SJCRH30 (cell line): ENCODE results near the gene SOS2. TPM values are rescaled to one million over a fixed set of nuclear protein-coding genes. Genes with fewer than 3 reads are reported as not detected.

Source experiments
- DNase-seq, 2 experiments: peaks; one replicate each; pipeline ENCODE4 v3.0.0-alpha.2; 2015 to 2020
- H3K27ac ChIP-seq: fragments of 250-450 bp; sonication (Bioruptor Pico); 2 replicates; pipeline ENCODE4 v1.5.1; 2020; ENCODE audit warnings: mild to moderate bottlenecking, moderate library complexity
- H3K27me3 ChIP-seq: fragments of 250-450 bp; sonication (Bioruptor Pico); 2 replicates; pipeline ENCODE4 v1.5.1; 2020; ENCODE audit warnings: mild to moderate bottlenecking, moderate library complexity
- H3K36me3 ChIP-seq: fragments of 250-450 bp; sonication (Bioruptor Pico); 2 replicates; pipeline ENCODE4 v1.5.1; 2020; ENCODE audit warnings: mild to moderate bottlenecking, moderate library complexity
- H3K4me1 ChIP-seq: fragments of 250-450 bp; sonication (Bioruptor Pico); 2 replicates; pipeline ENCODE4 v1.5.1; 2020; ENCODE audit warnings: mild to moderate bottlenecking, moderate library complexity
- H3K4me3 ChIP-seq: fragments of 250-450 bp; sonication (Bioruptor Pico); 2 replicates; pipeline ENCODE4 v1.5.1; 2020; ENCODE audit warnings: mild to moderate bottlenecking, moderate library complexity
- H3K9me3 ChIP-seq: fragments of 250-450 bp; sonication (Bioruptor Pico); replicated peaks from 2 replicates; pipeline ENCODE4 v1.5.1; 2020; ENCODE audit warnings: mild to moderate bottlenecking, moderate library complexity
- total RNA-seq: library from RNA; depleted of rRNA; stranded (reverse); fragments of >200 nt; shearing (Covaris generic); gene quantifications from 2 replicates; pipeline ENCODE4 v1.2.3, GENCODE V29; 2014

SOS2 gene
- total RNA-seq, 1 experiment from 2014 or later = 30.7 TPM

GRCh38 chr14:50116181-50116956, 115.0 kb downstream of the SOS2 start, which contains the start of gene VCPKMT:
VCPKMT (minus strand) TSS chr14:50116572; CDS start chr14:50116552, 20 bp downstream.
- Histone ChIP-seq H3K9me3 (no peaks in the 10 kb centered on the region), H3K27ac (peak within 1 kb of the TSS; percentile 55), H3K4me1 (no peaks in the 10 kb centered on the region), H3K36me3 (peaks cover 21% of the 10 kb centered on the region), H3K27me3 (no peaks in the 10 kb centered on the region), H3K4me3 (peak within 1 kb of the TSS; percentile 67)
- DNase-seq = peak; percentile 90 to 93

GRCh38 chr14:50113381-50114035, 117.9 kb downstream of the SOS2 start:
- Histone ChIP-seq H3K9me3 (no peaks in the 10 kb centered on the region), H3K27me3 (no peaks in the 10 kb centered on the region), H3K27ac (no peak overlapping the region), H3K4me1 (no peaks in the 10 kb centered on the region), H3K36me3 (peaks cover 37% of the 10 kb centered on the region), H3K4me3 (no peak overlapping the region)
- DNase-seq = no peak

GRCh38 chr14:50110323-50111037, 120.9 kb downstream of the SOS2 start:
- Histone ChIP-seq H3K9me3 (no peaks in the 10 kb centered on the region), H3K27me3 (no peaks in the 10 kb centered on the region), H3K4me3 (no peak overlapping the region), H3K4me1 (no peaks in the 10 kb centered on the region), H3K27ac (no peak overlapping the region), H3K36me3 (peaks cover 38% of the 10 kb centered on the region)
- no peak for DNase-seq

- DNase-seq = peak in 1 of 2 experiments; percentile 26
- Histone ChIP-seq H3K9me3 (no peaks in the 10 kb centered on the region), H3K4me3 (no peak overlapping the region), H3K4me1 (no peaks in the 10 kb centered on the region), H3K27ac (no peak overlapping the region), H3K27me3 (no peaks in the 10 kb centered on the region), H3K36me3 (peaks cover 32% of the 10 kb centered on the region)
These were observed 122.0 kb downstream of the SOS2 start for GRCh38 chr14:50109342-50109741.

- no peak for DNase-seq
- Histone ChIP-seq H3K9me3 (no peaks in the 10 kb centered on the region), H3K27ac (no peak overlapping the region), H3K4me3 (no peak overlapping the region), H3K27me3 (no peaks in the 10 kb centered on the region), H3K4me1 (no peaks in the 10 kb centered on the region), H3K36me3 (peaks cover 23% of the 10 kb centered on the region)
These were observed 123.5 kb downstream of the SOS2 start for GRCh38 chr14:50107850-50108249.

GRCh38 chr14:50106178-50106577, 125.2 kb downstream of the SOS2 start:
- H3K4me1 ChIP-seq = no peaks in the 10 kb centered on the region
- no peak for DNase-seq
- H3K27ac ChIP-seq = no peak overlapping the region
- H3K27me3 ChIP-seq = no peaks in the 10 kb centered on the region
- H3K9me3 ChIP-seq = no peaks in the 10 kb centered on the region
- no peak overlapping the region for H3K4me3 ChIP-seq
- H3K36me3 ChIP-seq = peaks cover 18% of the 10 kb centered on the region

GRCh38 chr14:50103558-50103957, 127.8 kb downstream of the SOS2 start:
- Histone ChIP-seq H3K4me1 (no peaks in the 10 kb centered on the region), H3K36me3 (0 out of 2 replicates have a peak, but pooled peaks cover 3% of the 10 kb centered on the region), H3K27me3 (no peaks in the 10 kb centered on the region), H3K4me3 (no peak overlapping the region), H3K27ac (no peak overlapping the region), H3K9me3 (no peaks in the 10 kb centered on the region)
- no peak for DNase-seq

GRCh38 chr14:50101417-50101816, 130.0 kb downstream of the SOS2 start:
- no peak overlapping the region for H3K27ac ChIP-seq
- H3K9me3 ChIP-seq = no peaks in the 10 kb centered on the region

GRCh38 chr14:50100805-50101204, 130.6 kb downstream of the SOS2 start:
- Histone ChIP-seq H3K27ac (no peak overlapping the region), H3K4me3 (no peak overlapping the region), H3K27me3 (no peaks in the 10 kb centered on the region), H3K36me3 (no peaks in the 10 kb centered on the region), H3K4me1 (no peaks in the 10 kb centered on the region), H3K9me3 (no peaks in the 10 kb centered on the region)
- DNase-seq = no peak

More at GRCh38 chr14:50101417-50101816, 130.0 kb downstream of the SOS2 start:
- Histone ChIP-seq H3K36me3 (no peaks in the 10 kb centered on the region), H3K4me3 (no peak overlapping the region), H3K4me1 (no peaks in the 10 kb centered on the region), H3K27me3 (no peaks in the 10 kb centered on the region)
- DNase-seq = no peak

GRCh38 chr14:50099335-50099734, 132.0 kb downstream of the SOS2 start:
- H3K4me3 ChIP-seq = no peak overlapping the region
- H3K9me3 ChIP-seq = no peaks in the 10 kb centered on the region
- H3K4me1 ChIP-seq = no peaks in the 10 kb centered on the region
- no peaks in the 10 kb centered on the region for H3K36me3 ChIP-seq
- no peak overlapping the region for H3K27ac ChIP-seq
- no peaks in the 10 kb centered on the region for H3K27me3 ChIP-seq
- no peak for DNase-seq

GRCh38 chr14:50095895-50096294, 135.5 kb downstream of the SOS2 start:
- Histone ChIP-seq H3K27ac (no peak overlapping the region), H3K9me3 (no peaks in the 10 kb centered on the region), H3K27me3 (no peaks in the 10 kb centered on the region), H3K36me3 (no peaks in the 10 kb centered on the region), H3K4me3 (no peak overlapping the region), H3K4me1 (no peaks in the 10 kb centered on the region)
- no peak for DNase-seq

GRCh38 chr14:50094056-50094755, 137.2 kb downstream of the SOS2 start:
- Histone ChIP-seq H3K9me3 (no peaks in the 10 kb centered on the region), H3K4me1 (no peaks in the 10 kb centered on the region), H3K36me3 (no peaks in the 10 kb centered on the region), H3K27me3 (no peaks in the 10 kb centered on the region), H3K4me3 (no peak overlapping the region), H3K27ac (no peak overlapping the region)
- no peak for DNase-seq

- Histone ChIP-seq H3K9me3 (no peaks in the 10 kb centered on the region), H3K27ac (no peak overlapping the region), H3K4me3 (no peak overlapping the region), H3K4me1 (no peaks in the 10 kb centered on the region), H3K27me3 (no peaks in the 10 kb centered on the region), H3K36me3 (no peaks in the 10 kb centered on the region)
- DNase-seq = no peak
These were observed 137.9 kb downstream of the SOS2 start for GRCh38 chr14:50093496-50093895.

- H3K9me3 ChIP-seq = no peaks in the 10 kb centered on the region
- no peak overlapping the region for H3K27ac ChIP-seq
- no peaks in the 10 kb centered on the region for H3K36me3 ChIP-seq
- H3K4me3 ChIP-seq = no peak overlapping the region
- no peaks in the 10 kb centered on the region for H3K27me3 ChIP-seq
- DNase-seq = no peak
- no peaks in the 10 kb centered on the region for H3K4me1 ChIP-seq
These were observed 139.3 kb downstream of the SOS2 start for GRCh38 chr14:50092006-50092555.
